Measurements from ENCODE around the gene PCID2.

The PCID2 gene

GRCh38 chr13:113148940-113149503 is 59.4 kb downstream of the PCID2 start:
- DNase-seq, result no peak

GRCh38 chr13:113148407-113148806 is 60.1 kb downstream of the PCID2 start:
- no peak for DNase-seq

GRCh38 chr13:113147206-113147605 is 61.3 kb downstream of the PCID2 start:
- DNase-seq, result no peak

- DNase-seq, result no peak
Observed at GRCh38 chr13:113146750-113147149, 61.7 kb downstream of the PCID2 start.

GRCh38 chr13:113145911-113146598 is 62.4 kb downstream of the PCID2 start:
- DNase-seq, result no peak

- DNase-seq, result no peak
Observed at GRCh38 chr13:113145496-113145895, 63.0 kb downstream of the PCID2 start.

GRCh38 chr13:113144255-113144629 is 64.2 kb downstream of the PCID2 start:
- no peak for DNase-seq

- no peak for DNase-seq
Observed at GRCh38 chr13:113143466-113144254, 64.8 kb downstream of the PCID2 start.

- no peak for DNase-seq
Observed at GRCh38 chr13:113142876-113143275, 65.6 kb downstream of the PCID2 start.

- DNase-seq, result no peak
Observed at GRCh38 chr13:113141601-113141970, 66.9 kb downstream of the PCID2 start.

- no peak for DNase-seq
Observed at GRCh38 chr13:113140677-113141600, 67.5 kb downstream of the PCID2 start.

GRCh38 chr13:113139577-113139976 is 68.9 kb downstream of the PCID2 start:
- no peak for DNase-seq

- no peak for DNase-seq
Observed at GRCh38 chr13:113138792-113139551, 69.5 kb downstream of the PCID2 start.

- no peak for DNase-seq
Observed at GRCh38 chr13:113137691-113138298, 70.7 kb downstream of the PCID2 start.

- no peak for DNase-seq
Observed at GRCh38 chr13:113135281-113135760, 73.1 kb downstream of the PCID2 start.

GRCh38 chr13:113129921-113130750 is 78.3 kb downstream of the PCID2 start:
- DNase-seq, result no peak

GRCh38 chr13:113129480-113129879 is 79.0 kb downstream of the PCID2 start:
- no peak for DNase-seq
